NCI-H146 treated with DMSO at 0.1 percent for 48 hours (cell line): ENCODE data around the gene ID2.

Experiments
- DNase-seq: peaks from one replicate; lab custom pipeline; 2025; ENCODE audit not compliant: unreplicated experiment; lab: John Stamatoyannopoulos, UW

The ID2 gene

DNA sequence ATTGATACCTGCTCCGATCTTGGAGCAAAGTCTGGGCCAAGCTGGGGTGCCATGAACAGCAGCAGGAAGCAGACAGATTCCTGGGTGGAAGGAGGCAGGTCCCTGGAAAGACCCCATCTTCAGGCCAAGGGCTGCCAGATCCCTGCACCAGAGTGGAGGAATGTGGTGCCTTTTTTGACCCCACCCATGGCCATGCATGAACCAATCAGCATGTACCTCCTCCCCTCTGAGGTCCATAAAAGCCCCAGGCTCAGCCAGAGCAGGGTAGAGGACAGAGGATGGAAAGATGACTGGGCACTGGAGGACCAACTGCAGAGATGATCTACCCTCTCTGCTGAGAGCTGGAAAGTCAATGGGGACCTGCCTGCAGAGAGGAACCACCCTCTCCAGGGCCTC, 34.4 kb upstream of the ID2 start:
- DNase-seq = no peak

DNA sequence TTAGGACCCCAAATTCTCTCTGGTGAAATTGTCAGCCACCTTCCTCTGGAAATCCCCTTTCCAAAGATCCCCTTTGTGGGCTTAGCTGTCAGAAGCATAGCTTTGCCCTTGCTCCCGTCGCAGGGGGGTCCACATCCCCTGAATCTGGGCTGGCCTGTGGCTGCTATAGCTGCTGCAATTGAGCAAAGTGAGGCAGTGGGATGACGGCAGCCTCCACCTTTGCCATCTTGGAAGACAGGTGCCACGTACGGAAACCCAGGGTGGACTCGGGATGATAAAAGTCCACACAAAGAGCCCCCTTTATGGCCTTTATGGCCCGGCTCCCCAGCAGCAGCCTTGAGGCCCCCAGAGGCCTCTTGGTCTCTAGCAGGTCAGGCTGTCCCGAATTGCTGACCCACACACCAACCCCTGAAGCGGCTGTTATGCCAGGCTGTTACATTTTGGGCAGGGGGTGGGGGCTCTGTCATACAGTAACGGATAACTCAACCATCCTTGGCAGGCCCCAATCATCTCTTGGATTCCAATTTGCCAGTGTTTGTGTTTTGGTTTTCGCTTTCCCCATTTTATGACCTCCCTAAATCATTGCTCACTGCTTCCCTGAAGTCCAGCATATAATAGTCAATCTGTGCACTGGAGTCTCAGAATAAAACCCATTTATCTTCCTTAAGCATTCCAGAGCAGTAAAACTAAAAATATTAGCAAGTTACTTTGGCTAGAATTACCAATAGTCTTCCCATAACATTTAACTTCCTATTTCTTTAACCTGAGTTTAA, 33.2 kb upstream of the ID2 start:
- no peak for DNase-seq

- DNase-seq = no peak
These were observed 32.1 kb upstream of the ID2 start for GRCh38 chr2:8649718-8650117.

- no peak for DNase-seq
These were observed 31.6 kb upstream of the ID2 start for GRCh38 chr2:8650256-8650655.

GRCh38 chr2:8652774-8653426, 29.0 kb upstream of the ID2 start:
- no peak for DNase-seq

- DNase-seq = no peak
These were observed 28.4 kb upstream of the ID2 start for GRCh38 chr2:8653485-8653884.

DNA sequence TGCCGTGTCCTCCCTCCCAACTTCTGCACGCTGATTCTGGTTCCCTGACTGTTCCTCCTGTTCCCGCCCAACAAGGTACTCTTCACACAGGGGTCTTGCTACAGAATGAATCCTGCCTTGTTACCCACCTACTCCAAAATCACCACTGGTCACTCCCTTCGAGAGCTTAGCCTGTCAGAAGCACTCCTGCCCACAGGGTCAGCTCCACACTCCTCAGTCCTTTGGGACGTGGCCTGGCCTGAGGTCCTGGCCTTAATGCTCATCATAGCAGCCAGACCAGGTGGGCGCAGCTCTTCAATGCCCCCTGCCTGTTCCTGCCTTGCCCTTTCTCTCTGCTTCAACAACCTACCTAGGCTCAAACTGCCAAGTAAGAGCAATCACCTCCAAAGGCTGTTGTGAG, 27.8 kb upstream of the ID2 start:
- no peak for DNase-seq

GRCh38 chr2:8654483-8654882, 27.4 kb upstream of the ID2 start:
- DNase-seq = no peak

DNA sequence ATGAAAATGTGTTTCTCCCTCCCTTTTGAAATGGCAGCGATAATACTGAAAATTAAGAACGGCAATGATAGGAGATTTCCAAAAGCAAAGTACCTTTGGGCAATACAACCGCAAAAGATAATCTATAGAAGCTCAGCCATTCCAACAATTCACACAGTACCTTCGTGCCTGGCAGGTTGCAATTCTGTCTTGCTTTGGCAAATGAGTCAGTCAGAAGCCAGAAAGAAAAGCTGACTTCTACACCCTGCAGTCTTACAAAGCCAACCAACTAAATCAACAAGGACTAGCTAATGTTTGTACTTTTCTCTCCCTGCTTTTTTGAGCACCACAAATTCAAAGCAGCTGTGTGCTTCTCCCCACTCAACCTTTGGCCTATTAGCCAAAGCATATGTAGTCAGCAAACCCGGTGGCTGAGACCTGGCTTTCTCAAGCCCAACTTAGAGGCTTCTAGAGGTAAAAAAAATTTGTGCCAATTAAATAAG, 25.7 kb upstream of the ID2 start:
- DNase-seq = no peak

DNA sequence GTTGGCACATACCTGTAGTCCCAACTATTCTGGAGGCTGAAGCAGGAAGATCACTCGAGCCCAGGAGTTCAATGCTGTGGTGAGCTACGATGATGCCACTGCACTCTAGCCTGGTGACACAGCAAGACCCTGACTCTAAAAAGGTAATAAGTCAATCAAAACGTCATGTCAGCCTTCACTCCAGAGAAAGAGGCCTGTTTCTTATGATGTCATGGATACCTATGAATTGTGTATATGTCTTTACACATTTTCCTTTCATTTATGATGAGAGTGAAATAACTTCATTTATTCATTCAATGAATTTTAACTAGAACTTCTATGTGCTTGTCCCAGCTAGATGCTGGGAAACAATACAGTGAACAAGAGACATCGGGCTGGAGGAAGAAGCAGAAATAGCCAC, 25.0 kb upstream of the ID2 start:
- DNase-seq = no peak

DNA sequence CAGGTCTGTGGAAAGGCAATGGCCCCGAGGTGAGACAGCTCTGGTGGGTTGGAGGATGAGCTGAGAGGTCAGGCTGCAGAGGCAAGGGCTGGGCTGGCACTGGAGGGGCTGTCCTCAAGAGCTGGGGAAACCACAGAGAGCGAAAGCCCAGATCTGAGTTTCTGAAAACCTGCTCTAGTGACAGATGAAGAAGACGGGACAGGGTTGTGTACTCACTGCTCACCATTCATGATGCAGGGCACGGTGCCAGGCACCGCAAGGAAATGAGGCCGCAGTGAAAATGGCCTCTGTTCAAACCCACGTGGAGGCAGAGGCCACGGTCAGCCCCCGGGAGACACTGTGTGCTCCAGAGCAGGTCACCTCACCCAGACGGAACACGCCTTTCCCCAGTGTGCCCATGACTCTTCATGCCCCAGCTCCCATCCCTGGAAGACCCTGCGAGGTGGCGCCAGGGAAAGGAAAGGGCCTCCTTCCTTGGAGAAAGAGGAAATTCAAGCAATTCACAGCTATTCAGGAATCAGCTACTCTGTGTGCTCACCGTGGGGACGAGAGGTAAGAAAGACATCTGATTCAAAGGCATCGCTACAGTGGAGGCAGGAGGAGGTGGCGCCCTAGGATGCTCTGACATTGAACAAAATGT, 24.3 kb upstream of the ID2 start:
- no peak for DNase-seq

DNA sequence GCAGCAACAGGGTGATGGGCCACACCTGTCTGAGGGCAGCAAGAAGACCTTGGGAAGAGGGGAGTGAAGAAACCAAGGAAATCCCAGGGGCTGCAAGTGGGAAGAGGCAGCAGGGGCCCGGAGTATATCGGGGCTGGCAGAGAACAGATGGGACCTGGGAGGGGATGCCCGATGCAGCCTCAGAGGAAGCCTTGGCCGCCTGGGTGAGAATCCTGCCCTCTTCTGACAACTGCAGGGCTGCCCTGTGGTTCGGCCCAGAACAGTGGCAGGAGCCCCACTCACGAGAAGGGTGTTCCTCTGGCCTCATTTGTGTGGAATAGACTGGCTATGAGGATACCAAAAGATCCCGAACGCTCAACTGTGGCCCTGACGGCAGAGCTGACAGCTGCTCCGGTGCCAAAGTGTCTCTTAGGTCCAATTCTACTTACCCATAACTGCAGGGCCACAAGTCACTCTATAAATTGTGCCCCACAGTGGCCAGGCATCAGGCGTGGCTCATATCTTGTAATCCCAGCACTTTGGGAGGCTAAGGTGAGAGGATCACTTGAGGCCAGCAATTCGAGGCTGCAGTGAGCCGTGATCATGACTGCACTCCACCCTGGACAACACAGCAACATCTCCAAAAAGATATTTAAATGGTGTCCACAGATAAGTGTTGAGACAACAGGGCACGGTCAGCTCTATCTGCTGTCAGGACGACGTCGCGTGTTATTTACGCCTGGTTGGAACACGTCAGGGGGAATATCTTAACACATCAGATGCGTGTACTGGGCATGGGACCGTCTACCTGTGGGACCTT, 23.6 kb upstream of the ID2 start:
- no peak for DNase-seq

DNA sequence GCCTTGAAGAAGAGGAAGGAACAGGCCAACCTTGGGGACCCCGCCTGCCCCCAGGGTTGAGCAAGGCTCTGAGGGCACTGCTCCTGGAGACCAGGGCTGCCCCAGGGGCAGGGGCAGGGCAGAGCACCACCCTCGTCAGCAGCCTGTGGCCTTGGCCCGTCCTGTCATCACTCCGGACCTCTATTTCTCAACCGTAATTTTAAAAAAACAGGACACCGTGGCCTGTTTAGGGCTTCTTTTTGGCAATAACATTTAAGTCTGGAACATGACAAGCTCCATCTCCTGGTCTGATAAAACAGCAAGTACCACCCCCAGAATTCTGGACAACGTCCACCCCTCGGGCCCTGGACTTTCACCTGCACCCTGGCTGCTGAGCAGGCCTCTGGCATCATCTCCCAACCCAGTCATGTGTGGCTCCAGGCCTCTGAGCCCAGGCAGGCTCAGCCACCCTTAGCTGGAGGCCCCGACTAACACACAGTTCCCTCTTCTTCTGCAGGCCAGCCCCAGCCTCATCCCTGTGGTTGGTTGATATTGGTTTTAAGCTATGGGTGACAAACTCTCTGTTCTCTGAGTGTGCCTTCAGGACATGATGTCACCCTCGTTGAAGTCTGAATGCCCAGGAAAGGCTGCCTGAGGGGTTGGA, 22.6 kb upstream of the ID2 start:
- DNase-seq = no peak

GRCh38 chr2:8659735-8660492, 21.9 kb upstream of the ID2 start:
- DNase-seq = no peak

DNA sequence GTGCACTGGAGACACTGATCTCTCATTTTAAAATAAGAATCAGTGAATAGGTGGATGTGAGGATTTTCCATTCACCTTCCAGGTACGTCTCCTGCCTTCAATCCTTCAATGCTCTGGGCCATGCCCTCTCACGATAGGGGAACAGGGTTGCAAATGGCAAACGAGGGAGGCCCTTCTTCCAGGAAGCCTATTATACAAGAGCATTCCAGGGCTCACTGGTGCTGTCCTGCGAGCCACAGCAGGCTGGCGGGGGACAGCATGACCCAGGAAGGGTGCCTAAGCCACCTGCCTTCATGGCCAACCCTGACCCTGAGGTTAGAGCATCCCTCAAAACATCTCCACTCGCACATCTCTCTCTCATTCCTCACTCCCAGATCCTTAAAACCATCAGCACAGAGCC, 20.6 kb upstream of the ID2 start:
- no peak for DNase-seq

GRCh38 chr2:8661736-8662135, 20.1 kb upstream of the ID2 start:
- DNase-seq = no peak

GRCh38 chr2:8662239-8662879, 19.5 kb upstream of the ID2 start:
- DNase-seq = no peak

DNA sequence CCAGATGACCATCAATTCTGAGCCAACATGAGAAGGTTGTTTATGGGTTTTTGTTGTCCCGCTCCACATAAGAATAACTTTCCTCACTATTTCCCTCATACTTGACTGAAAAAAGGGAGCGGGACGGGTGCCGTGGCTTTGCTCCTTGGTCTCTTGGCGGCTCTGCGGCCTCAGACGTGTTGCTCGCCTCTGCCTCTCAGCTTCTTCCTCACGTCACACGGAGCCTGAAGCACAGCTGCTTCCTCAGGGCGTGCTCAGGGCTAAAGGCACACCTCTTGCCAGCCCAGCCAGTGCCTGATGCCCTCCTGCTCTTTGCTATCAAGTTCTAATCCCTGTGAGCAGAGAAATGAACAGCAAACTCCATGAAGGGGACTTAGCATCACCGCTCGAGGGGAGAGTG, 17.9 kb upstream of the ID2 start:
- DNase-seq = no peak

DNA sequence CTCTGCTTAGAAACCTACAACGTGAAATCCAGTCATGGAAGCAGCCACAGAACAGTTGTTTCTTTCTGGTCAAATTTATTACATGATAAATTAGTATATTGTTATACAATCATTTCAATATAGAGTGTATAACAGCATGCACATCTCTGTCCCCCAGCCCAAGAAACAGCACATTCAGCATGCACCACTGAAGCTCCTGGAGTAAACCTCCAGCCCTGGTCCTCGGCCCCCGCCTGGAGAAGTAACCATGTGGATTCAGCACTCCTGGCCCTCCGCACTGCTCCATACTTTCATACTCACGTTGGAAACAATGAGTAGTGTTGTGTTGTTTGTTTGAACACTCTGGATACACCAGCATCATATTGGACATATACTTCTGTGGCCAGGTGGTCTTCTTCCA, 15.3 kb upstream of the ID2 start:
- DNase-seq = no peak
